Pancreas (tissue), 10 donors: Measurements from ENCODE around the gene ZDHHC19. TPM values are rescaled to one million over a fixed set of nuclear protein-coding genes. Genes with fewer than 3 reads are reported as not detected.

Source experiments
- ATAC-seq, 4 donors: fragments of 200-7000 bp; cut with Tn5 transposase; one replicate each; pipeline versions ENCODE4 v1.8.0 to v1.9.1; 2020; ENCODE audit warnings: mild to moderate bottlenecking in 4 of 4, moderate library complexity in 4 of 4
- DNase-seq, 6 donors: peaks; one replicate each; pipeline ENCODE4 v3.0.0-alpha.2; 2020
- FAIRE-seq: peaks from 2 replicates; lab custom pipeline; 2012; peaks lifted over from hg19 to GRCh38; lab: Jason Lieb, UNC
- H3K27ac ChIP-seq, 4 donors: fragments of 200-600 bp; sonication (generic); 1 replicate in 3 of 4; 2 replicates in 1 of 4; pipeline versions ENCODE4 v1.5.0 to v1.8.0; 2020
- H3K27me3 ChIP-seq, 4 donors: fragments of 200-600 bp; one replicate each; pipeline ENCODE4 v1.8.0; 2021
- H3K36me3 ChIP-seq, 3 donors: fragments of 200-600 bp; sonication (generic) in 1 of 3; one replicate each; pipeline versions ENCODE4 v1.5.0 to v1.8.0; 2020 to 2021
- H3K4me1 ChIP-seq, 3 donors: fragments of 200-600 bp; one replicate each; pipeline ENCODE4 v1.8.0; 2021
- H3K4me3 ChIP-seq, 4 donors: fragments of 200-600 bp; sonication (generic) in 2 of 4; one replicate each; pipeline versions ENCODE4 v1.5.0 to v1.8.0; 2020 to 2021
- H3K9me3 ChIP-seq, 4 donors: fragments of 200-600 bp; one replicate each; pipeline ENCODE4 v1.8.0; 2021
- CTCF ChIP-seq, 4 donors: fragments of 200-600 bp; sonication (generic) in 3 of 4; IDR thresholded peaks; one replicate each; pipeline versions ENCODE4 v1.5.0 to v1.8.0; 2021; ENCODE audit warnings: antibody characterized with exemption in 4 of 4
- WGBS, 2 donors: extraction: QIAGEN DNeasy Blood & Tissue Kit; methylation state at CpG; one replicate each; pipeline ENCODE4 v1.1.7; 2013; 5-methylcytosine and 5-hydroxymethylcytosine counted together
- intact Hi-C, 3 donors: fragments of 100-400 bp; cut with DNase I; formaldehyde crosslinking; loops; one replicate each; pipeline versions ENCODE4 v1.11.1 to v1.14.2; 2022
- polyA plus RNA-seq, 2 donors: library from polyadenylated mRNA; stranded (reverse); fragments of 200-250 nt; gene quantifications; one replicate each; pipeline ENCODE4 v1.2.3, GENCODE V29; 2013
- total RNA-seq, 6 donors: library from RNA; stranded (reverse); fragmentation: NEBNext Ultra II Directional in 4 of 6; extraction: Animal tissue kit (Norgen Biotek cat#: 25700) in 4 of 6; gene quantifications; one replicate each; pipeline versions ENCODE4 v1.2.1 to v1.2.4, GENCODE V29; 2021 to 2023
- donor health status: healthy with polysubstance abuse.
- donor health status: DM: no; HTN: no; CAD: no; lungs with moderate emphysema.
- donor health status: DM: no; HTN: no; CAD: no.
- donor health status: control.
- donor health status: control.
- donor health status: Bipolar disorder and iron deficiency.
- donor health status: DM: yes; HTN: yes; CAD: no.
- donor health status: DM: no; HTN: no; CAD: no.
- donor health status: DM: no; HTN: no; CAD: no.
- donor health status: DM: yes; HTN: yes; CAD: no.

Gene ZDHHC19
- total and polyA plus RNA-seq, 8 donors, result 0.17 to 0.21 TPM; not detected in 6

GRCh38 chr3:196238612-196239560, 27.7 kb upstream of the ZDHHC19 start:
- no peak for FAIRE-seq

GRCh38 chr3:196237203-196237602, 26.0 kb upstream of the ZDHHC19 start:
- DNase-seq, result no peak
- WGBS, 2 donors, result 91 to 95% methylated on average over 5 of the region's 5 CpGs
- no peak for FAIRE-seq
- intact Hi-C loops, result no loop called here
- Histone ChIP-seq H3K4me1 (no peaks in the 10 kb centered on the region), H3K4me3 (no peak overlapping the region), H3K27ac (no peak overlapping the region), H3K27me3 (no peaks in the 10 kb centered on the region), H3K9me3 (no peaks in the 10 kb centered on the region), H3K36me3 (peaks cover 0 to 17% (median 5%) of the 10 kb centered on the region in 3 donors)
- no peak for TF ChIP-seq CTCF (IDR thresholded peaks at IDR 0.05)
- no peak for ATAC-seq

More at GRCh38 chr3:196238612-196239560, 27.7 kb upstream of the ZDHHC19 start:
- peaks cover 0 to 17% (median 8%) of the 10 kb centered on the region in 3 donors for H3K36me3 ChIP-seq
- TF ChIP-seq CTCF (IDR thresholded peaks at IDR 0.05), result no peak
- no peaks in the 10 kb centered on the region for H3K4me1 ChIP-seq
- intact Hi-C loops, result no loop called here
- no peak overlapping the region for H3K4me3 ChIP-seq
- no peak overlapping the region for H3K27ac ChIP-seq
- WGBS, 2 donors, result 80 to 84% methylated on average over 14 of the region's 14 CpGs
- H3K27me3 ChIP-seq, result no peaks in the 10 kb centered on the region
- H3K9me3 ChIP-seq, result no peaks in the 10 kb centered on the region
- ATAC-seq, result no peak
- DNase-seq, result no peak

- H3K27ac ChIP-seq, result no peak overlapping the region
- TF ChIP-seq CTCF (IDR thresholded peaks at IDR 0.05), result no peak
- peaks cover 0 to 11% (median 0%) of the 10 kb centered on the region in 3 donors for H3K36me3 ChIP-seq
- FAIRE-seq (no peak), ATAC-seq (no peak), DNase-seq (no peak)
- H3K27me3 ChIP-seq, result no peaks in the 10 kb centered on the region
- intact Hi-C loops, result no loop called here
- H3K9me3 ChIP-seq, result no peaks in the 10 kb centered on the region
- H3K4me1 ChIP-seq, result no peaks in the 10 kb centered on the region
- WGBS, 2 donors, result 93 to 94% methylated on average over 8 of the region's 8 CpGs
- no peak overlapping the region for H3K4me3 ChIP-seq
These were observed 25.0 kb upstream of the ZDHHC19 start for GRCh38 chr3:196236223-196236622.

- Histone ChIP-seq H3K27ac (no peak overlapping the region), H3K9me3 (no peaks in the 10 kb centered on the region)
- 79 to 84% methylated on average over 12 of the region's 12 CpGs for whole genome bisulfite sequencing, 2 donors
These were observed 24.4 kb upstream of the ZDHHC19 start for GRCh38 chr3:196235452-196236122.

More at GRCh38 chr3:196235452-196236122, 24.4 kb upstream of the ZDHHC19 start:
- Histone ChIP-seq H3K4me1 (no peaks in the 10 kb centered on the region), H3K27me3 (no peaks in the 10 kb centered on the region), H3K4me3 (no peak overlapping the region), H3K36me3 (peaks cover 0 to 6% (median 0%) of the 10 kb centered on the region in 3 donors)
- FAIRE-seq (no peak), DNase-seq (no peak), ATAC-seq (no peak)
- no peak for TF ChIP-seq CTCF (IDR thresholded peaks at IDR 0.05)
- intact Hi-C loops, result no loop called here
